HepG2 (cell line): ENCODE measurements around the gene ANO9.

Source experiments
- FOSL2 ChIP-seq: sonication (generic); formaldehyde crosslinking; IDR thresholded peaks from 2 replicates; pipeline ENCODE4 v1.4.0; 2020; ENCODE audit warnings: missing genetic modification reagents
- GLMP ChIP-seq: sonication (generic); formaldehyde crosslinking; IDR thresholded peaks from 2 replicates; pipeline ENCODE4 v1.9.0; 2021; ENCODE audit warnings: missing genetic modification reagents, mild to moderate bottlenecking, borderline replicate concordance
- POGZ ChIP-seq: sonication (generic); formaldehyde crosslinking; IDR thresholded peaks from 2 replicates; pipeline ENCODE4 v1.4.0; 2020; ENCODE audit warnings: mild to moderate bottlenecking, missing genetic modification reagents
- REPIN1 ChIP-seq: sonication (generic); formaldehyde crosslinking; IDR thresholded peaks from 2 replicates; pipeline ENCODE4 v1.8.0; 2022; ENCODE audit warnings: missing genetic modification reagents, low read depth, mild to moderate bottlenecking, borderline replicate concordance
- TFDP1 ChIP-seq: IDR thresholded peaks from 2 replicates; pipeline ENCODE4 v1.6.1; 2016; ENCODE audit warnings: missing compliant biosample characterization, missing genetic modification reagents, borderline replicate concordance

DNA sequence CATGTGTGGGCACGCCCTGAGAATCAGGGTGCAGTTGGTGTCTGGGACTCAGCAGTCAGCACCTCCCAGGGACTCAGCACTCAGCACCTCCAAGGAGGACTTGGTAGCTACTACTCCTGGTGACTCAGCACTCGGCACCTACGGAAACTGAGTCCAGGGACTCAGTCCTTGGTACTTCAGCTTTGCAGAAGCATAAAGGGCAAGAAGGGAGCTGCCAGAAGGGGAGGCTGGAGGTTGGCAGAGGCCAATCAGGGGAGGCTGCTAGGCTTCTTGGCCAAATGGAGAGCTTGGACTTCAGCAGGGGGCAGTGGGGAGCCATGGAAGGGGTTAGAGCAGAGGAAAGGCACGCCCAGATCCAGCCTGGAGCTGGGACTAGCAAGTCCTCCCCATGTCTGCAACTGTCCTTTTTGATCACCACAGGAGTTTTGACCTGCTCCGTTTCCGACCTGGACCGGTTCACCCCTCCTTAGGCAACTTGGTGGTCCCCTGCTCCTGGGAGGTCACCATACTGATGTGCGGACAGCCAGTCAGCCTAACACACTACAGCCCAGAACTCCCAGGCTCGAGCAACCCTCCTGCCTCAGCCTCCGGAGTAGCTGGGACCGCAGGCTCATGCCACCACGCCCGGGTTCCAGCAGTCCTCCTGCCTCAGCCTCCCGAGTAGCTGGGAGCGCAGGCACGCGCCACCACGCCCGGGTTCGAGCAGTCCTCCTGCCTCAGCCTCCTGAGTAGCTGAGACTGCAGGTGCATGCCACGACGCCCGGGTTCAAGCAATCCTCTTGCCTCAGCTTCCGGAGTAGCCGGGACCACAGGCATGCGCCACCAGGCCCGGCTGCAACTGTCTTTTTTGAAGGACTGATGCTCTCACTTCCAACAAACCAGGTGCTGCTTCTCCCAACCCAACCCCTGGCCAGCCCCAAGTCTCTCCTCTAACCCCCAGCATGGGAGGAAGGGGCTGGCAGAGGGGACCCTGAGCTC is 1.5 kb downstream of the ANO9 start:
- TF ChIP-seq REPIN1 (CRISPR knock-in tag) (no peak), FOSL2 (CRISPR knock-in tag) (no peak), POGZ (no peak), TFDP1 (no peak), GLMP (CRISPR knock-in tag) (no peak)
